Measurements from ENCODE around the gene SRSF3. TPM values are rescaled to one million over a fixed set of nuclear protein-coding genes. Genes with fewer than 3 reads are reported as not detected.

The SRSF3 gene
- total RNA-seq, 4 donors from 2014 or later = 93.2 to 247 (median 116) TPM

GRCh38 chr6:36578431-36578830, 15.7 kb upstream of the SRSF3 start:
- no peak for TF ChIP-seq CTCF (IDR thresholded peaks at IDR 0.05; ENCODE audit: low read depth)

- no peak for TF ChIP-seq CTCF (IDR thresholded peaks at IDR 0.05; ENCODE audit: low read depth)
Observed at GRCh38 chr6:36580184-36580526, 14.0 kb upstream of the SRSF3 start.

DNA sequence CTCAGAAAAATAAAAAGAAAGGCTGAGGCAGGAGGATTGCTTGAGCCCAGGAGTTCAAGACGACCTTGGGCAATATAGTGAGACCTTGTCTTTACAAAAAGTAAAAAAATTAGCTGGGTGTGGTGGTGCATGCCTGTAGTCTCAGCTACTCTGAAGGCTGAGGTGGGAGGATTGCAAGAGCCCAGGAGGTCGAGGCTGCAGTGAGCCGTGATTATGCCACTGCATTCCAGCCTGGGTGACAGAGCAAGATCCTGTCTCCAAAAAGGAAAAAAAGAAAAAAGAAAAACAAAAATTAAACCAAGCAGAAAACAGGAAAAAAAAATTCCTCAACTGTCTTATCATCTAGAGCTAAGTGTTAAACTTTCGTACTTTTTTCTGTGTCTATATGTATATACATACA, 12.4 kb upstream of the SRSF3 start:
- TF ChIP-seq CTCF (IDR thresholded peaks at IDR 0.05; ENCODE audit: low read depth) = no peak

DNA sequence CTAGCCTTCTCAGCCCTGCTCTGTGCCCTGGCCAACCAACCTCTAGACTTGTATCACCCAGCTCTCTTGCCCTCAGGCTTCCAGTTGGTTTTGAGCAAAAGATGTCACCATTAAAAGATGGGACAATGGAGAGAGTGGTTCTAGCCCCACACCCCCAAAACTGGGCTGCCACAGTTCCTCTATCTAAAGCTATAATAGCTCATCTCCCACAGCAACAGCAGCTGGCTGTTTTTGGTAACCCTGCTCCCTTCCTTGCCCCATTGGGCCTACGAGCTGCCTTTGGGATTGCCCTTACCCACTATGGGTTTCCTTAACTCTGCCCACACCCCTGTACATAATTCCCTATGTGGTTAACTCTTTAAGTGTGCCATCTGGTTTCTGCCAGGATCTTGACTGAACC, 7.6 kb upstream of the SRSF3 start:
- no peak for TF ChIP-seq CTCF (IDR thresholded peaks at IDR 0.05; ENCODE audit: low read depth)

DNA sequence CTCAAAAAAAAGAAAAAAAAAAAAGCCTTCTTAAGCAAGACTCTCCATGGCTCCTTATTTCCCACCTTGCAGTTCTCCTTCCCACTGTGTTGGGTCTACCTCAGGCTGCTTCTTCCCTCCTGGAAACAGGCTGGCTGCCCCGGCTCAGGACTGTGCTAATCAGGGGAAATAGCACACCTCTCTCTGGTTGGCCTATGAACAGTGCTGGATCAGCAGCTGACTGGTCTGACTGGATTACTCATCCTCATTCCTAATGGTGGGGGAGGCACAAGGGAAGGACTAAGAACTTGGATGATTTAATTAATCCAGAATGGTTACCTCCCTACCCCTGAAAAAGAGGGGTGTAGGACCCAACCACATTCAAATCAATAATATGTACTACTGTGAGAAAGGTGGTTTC, 3.9 kb upstream of the SRSF3 start:
- TF ChIP-seq CTCF (IDR thresholded peaks at IDR 0.05; ENCODE audit: low read depth) = no peak

DNA sequence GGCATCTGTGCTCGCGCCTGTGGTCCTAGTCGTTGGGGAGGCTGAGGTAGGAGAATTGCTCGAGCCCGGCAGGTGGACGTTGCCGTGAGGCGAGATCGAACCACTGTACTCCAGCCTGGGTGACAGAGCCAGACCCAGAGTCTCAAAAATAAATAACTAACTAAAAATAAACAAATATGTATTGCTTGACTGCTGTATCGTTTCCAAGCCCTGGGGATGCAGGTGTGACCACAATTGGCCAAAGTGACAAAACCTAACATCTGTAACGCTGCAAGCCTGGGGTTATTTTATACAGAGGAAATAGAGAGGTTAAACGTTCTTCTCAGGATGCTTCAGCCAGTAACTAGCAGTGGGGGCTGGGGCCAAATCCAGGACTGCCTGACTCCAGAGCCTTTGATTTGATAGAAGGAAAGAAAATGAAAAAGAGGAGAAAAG, 1.9 kb upstream of the SRSF3 start:
- TF ChIP-seq CTCF (IDR thresholded peaks at IDR 0.05; ENCODE audit: low read depth) = no peak

DNA sequence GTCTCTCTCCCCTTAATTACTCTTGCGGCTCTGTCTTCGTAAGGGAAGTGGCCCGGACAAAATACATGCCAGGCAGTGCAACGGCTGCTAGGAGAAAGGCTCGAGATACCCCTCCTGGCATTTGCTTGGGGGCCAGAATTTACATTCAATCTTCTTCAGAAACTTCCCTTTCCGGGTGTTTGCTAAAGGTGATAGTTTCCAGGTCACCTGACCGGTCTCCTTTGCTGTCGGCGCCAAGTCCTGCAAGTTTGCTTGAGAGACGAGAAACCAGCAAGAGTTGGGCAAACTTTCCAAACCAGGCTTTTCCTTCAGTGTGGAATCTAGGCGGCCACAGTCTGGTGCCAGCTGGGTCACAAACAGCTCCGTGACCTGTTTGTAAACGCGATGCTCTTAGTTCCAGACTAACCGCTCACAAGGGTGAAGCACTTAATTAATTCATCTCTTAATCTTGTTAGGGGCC, 563 bp upstream of the SRSF3 start:
- TF ChIP-seq CTCF (IDR thresholded peaks at IDR 0.05; ENCODE audit: low read depth) = no peak

Data from subcutaneous adipose tissue (tissue), 4 donors.